SK-MEL-5 (cell line): ENCODE data around the gene HMOX1. TPM values are rescaled to one million over a fixed set of nuclear protein-coding genes. Genes with fewer than 3 reads are reported as not detected.
"Not testable (repeated sequence)": the region's sequence is repeated elsewhere in the genome, so short reads cannot be mapped to it uniquely, and the experiment has no call there.

Experiments
- DNase-seq: peaks from one replicate; pipeline ENCODE4 v3.0.0-alpha.2; 2016; ENCODE audit warnings: low read depth, low spot score
- in situ Hi-C: cut with HindIII; loops from 2 replicates; pipeline ENCODE4 v1.10.0; 2016; ENCODE audit warnings: low sequenced_read_pairs, high pct_unique_total_duplicates, low pct_unique_long_range_greater_than_20kb
- total RNA-seq: library from RNA; depleted of rRNA; stranded (reverse); fragments of >200 nt; shearing (Covaris generic); gene quantifications from 2 replicates; pipeline ENCODE4 v1.2.3, GENCODE V29; 2014

The HMOX1 gene
- total RNA-seq, 1 experiment from 2014 or later = 45.3 TPM

GRCh38 chr22:35348703-35349102 lies 32.2 kb upstream of the HMOX1 start:
- in situ Hi-C loops = no loop called here
- no peak for DNase-seq

GRCh38 chr22:35349368-35349703 lies 31.6 kb upstream of the HMOX1 start:
- DNase-seq = no peak
- in situ Hi-C loops = no loop called here

- in situ Hi-C loops = no loop called here
These were observed 31.0 kb upstream of the HMOX1 start for GRCh38 chr22:35349704-35350538.

GRCh38 chr22:35350539-35351503 lies 30.1 kb upstream of the HMOX1 start:
- in situ Hi-C loops = no loop called here
- DNase-seq = peak; percentile 93

More at GRCh38 chr22:35349704-35350538, 31.0 kb upstream of the HMOX1 start:
- no peak for DNase-seq

GRCh38 chr22:35352214-35353111 lies 28.4 kb upstream of the HMOX1 start:
- peak; percentile 41 for DNase-seq
- in situ Hi-C loops = no loop called here

GRCh38 chr22:35353318-35353717 lies 27.6 kb upstream of the HMOX1 start:
- in situ Hi-C loops = no loop called here
- no peak for DNase-seq

GRCh38 chr22:35354068-35354467 lies 26.8 kb upstream of the HMOX1 start:
- in situ Hi-C loops = no loop called here
- DNase-seq = no peak

- in situ Hi-C loops = no loop called here
- no peak for DNase-seq
These were observed 22.8 kb upstream of the HMOX1 start for GRCh38 chr22:35357883-35358621.

GRCh38 chr22:35359380-35360065 lies 21.4 kb upstream of the HMOX1 start:
- DNase-seq = no peak
- in situ Hi-C loops = no loop called here

- in situ Hi-C loops = no loop called here
- DNase-seq = no peak
These were observed 19.8 kb upstream of the HMOX1 start for GRCh38 chr22:35361001-35361558.

- in situ Hi-C loops = no loop called here
- DNase-seq = no peak
These were observed 17.3 kb upstream of the HMOX1 start for GRCh38 chr22:35363566-35364086.

GRCh38 chr22:35364230-35364629 lies 16.7 kb upstream of the HMOX1 start:
- DNase-seq, in situ Hi-C loops: not testable (repeated sequence)

GRCh38 chr22:35367331-35367886 lies 13.5 kb upstream of the HMOX1 start:
- in situ Hi-C loops = no loop called here

GRCh38 chr22:35368386-35368785 lies 12.5 kb upstream of the HMOX1 start:
- in situ Hi-C loops = no loop called here
- no peak for DNase-seq

More at GRCh38 chr22:35367331-35367886, 13.5 kb upstream of the HMOX1 start:
- no peak for DNase-seq

- DNase-seq = no peak
- in situ Hi-C loops = no loop called here
These were observed 10.9 kb upstream of the HMOX1 start for GRCh38 chr22:35369996-35370395.

- no peak for DNase-seq
- in situ Hi-C loops = no loop called here
These were observed 7.1 kb upstream of the HMOX1 start for GRCh38 chr22:35373781-35374180.
